HEK293 (cell line): ENCODE data around the gene SNAP47.

Experiments
- BCL11A ChIP-seq: fragments of 450-650 bp; formaldehyde crosslinking; IDR thresholded peaks from 2 replicates; pipeline ENCODE4 v1.5.1; 2016; ENCODE audit warnings: low read depth, missing biosample characterization, missing genetic modification characterization
- GLI4 ChIP-seq: fragments of 450-650 bp; formaldehyde crosslinking; IDR thresholded peaks from 2 replicates; pipeline ENCODE4 v1.5.1; 2016; ENCODE audit warnings: missing biosample characterization, missing genetic modification characterization
- HOXA7 ChIP-seq: sonication (generic); formaldehyde crosslinking; IDR thresholded peaks from 2 replicates; pipeline ENCODE4 v1.8.1; 2022; ENCODE audit warnings: missing genetic modification reagents, borderline replicate concordance
- KLF9 ChIP-seq: fragments of 450-650 bp; formaldehyde crosslinking; IDR thresholded peaks from 2 replicates; pipeline ENCODE4 v1.5.1; 2016; ENCODE audit warnings: missing biosample characterization, missing genetic modification characterization, low read depth
- RBAK ChIP-seq: fragments of 450-650 bp; formaldehyde crosslinking; IDR thresholded peaks from 2 replicates; pipeline ENCODE4 v1.5.1; 2016; ENCODE audit warnings: missing biosample characterization, missing genetic modification characterization
- ZBTB21 ChIP-seq: fragments of 450-650 bp; formaldehyde crosslinking; IDR thresholded peaks from 2 replicates; pipeline ENCODE4 v1.5.1; 2017; ENCODE audit warnings: missing biosample characterization, missing genetic modification characterization
- ZBTB8A ChIP-seq: fragments of 450-650 bp; formaldehyde crosslinking; IDR thresholded peaks from 2 replicates; pipeline ENCODE4 v1.5.1; 2016; ENCODE audit warnings: missing biosample characterization, missing genetic modification characterization
- ZFHX2 ChIP-seq: fragments of 450-650 bp; formaldehyde crosslinking; conservative IDR thresholded peaks from 2 replicates; pipeline ENCODE4 v1.5.1; 2016; ENCODE audit warnings: missing biosample characterization, missing genetic modification characterization
- ZNF2 ChIP-seq: fragments of 450-650 bp; formaldehyde crosslinking; IDR thresholded peaks from 2 replicates; pipeline ENCODE4 v1.5.1; 2016; ENCODE audit warnings: missing biosample characterization, missing genetic modification characterization
- ZNF202 ChIP-seq: fragments of 450-650 bp; formaldehyde crosslinking; IDR thresholded peaks from 2 replicates; pipeline ENCODE4 v1.5.1; 2016; ENCODE audit warnings: missing biosample characterization, missing genetic modification characterization, borderline replicate concordance
- ZNF350 ChIP-seq: fragments of 450-650 bp; formaldehyde crosslinking; IDR thresholded peaks from 2 replicates; pipeline ENCODE4 v1.5.0; 2017; ENCODE audit warnings: missing biosample characterization, mild to moderate bottlenecking, missing genetic modification characterization
- ZNF391 ChIP-seq: fragments of 450-650 bp; formaldehyde crosslinking; IDR thresholded peaks from 2 replicates; pipeline ENCODE4 v1.5.1; 2016; ENCODE audit warnings: low read depth, missing biosample characterization, missing genetic modification characterization, borderline replicate concordance
- ZNF394 ChIP-seq: fragments of 450-650 bp; formaldehyde crosslinking; IDR thresholded peaks from 2 replicates; pipeline ENCODE4 v1.5.1; 2016; ENCODE audit warnings: missing biosample characterization, missing genetic modification characterization, mild to moderate bottlenecking, moderate library complexity, borderline replicate concordance
- ZNF514 ChIP-seq: fragments of 450-650 bp; formaldehyde crosslinking; IDR thresholded peaks from 2 replicates; pipeline ENCODE4 v1.5.1; 2016; ENCODE audit warnings: missing biosample characterization, missing genetic modification characterization
- ZNF558 ChIP-seq: fragments of 450-650 bp; formaldehyde crosslinking; IDR thresholded peaks from 2 replicates; pipeline ENCODE4 v1.5.1; 2016; ENCODE audit warnings: missing biosample characterization, missing genetic modification characterization
- ZNF561 ChIP-seq: fragments of 450-650 bp; IDR thresholded peaks from 2 replicates; pipeline ENCODE4 v1.5.1; 2018; ENCODE audit warnings: missing biosample characterization, missing genetic modification characterization, borderline replicate concordance
- ZNF571 ChIP-seq: fragments of 450-650 bp; formaldehyde crosslinking; IDR thresholded peaks from 2 replicates; pipeline ENCODE4 v1.5.0; 2017; ENCODE audit warnings: missing biosample characterization, missing genetic modification characterization
- ZNF768 ChIP-seq: fragments of 450-650 bp; formaldehyde crosslinking; IDR thresholded peaks from 2 replicates; pipeline ENCODE4 v1.5.1; 2018; ENCODE audit warnings: missing biosample characterization, mild to moderate bottlenecking, missing genetic modification characterization
- ZNF830 ChIP-seq: fragments of 450-650 bp; IDR thresholded peaks from 2 replicates; pipeline ENCODE4 v1.5.0; 2018; ENCODE audit warnings: missing biosample characterization, missing genetic modification characterization, low read depth, mild to moderate bottlenecking, moderate library complexity
- ZSCAN23 ChIP-seq: fragments of 450-650 bp; formaldehyde crosslinking; IDR thresholded peaks from 2 replicates; pipeline ENCODE4 v1.5.1; 2016; ENCODE audit warnings: missing biosample characterization, missing genetic modification characterization
- TF ChIP-seq, protein P1 (sequence below): fragments of 450-650 bp; formaldehyde crosslinking; optimal IDR thresholded peaks from 2 replicates; pipeline ENCODE3; 2016; ENCODE audit warnings: missing biosample characterization, mild to moderate bottlenecking, missing genetic modification characterization
- TF ChIP-seq, protein P2 (sequence below): fragments of 450-650 bp; formaldehyde crosslinking; IDR thresholded peaks from 2 replicates; pipeline ENCODE4 v1.5.0; 2017; ENCODE audit warnings: missing biosample characterization, missing genetic modification characterization, borderline replicate concordance
- TF ChIP-seq, protein P3 (sequence below): fragments of 450-650 bp; formaldehyde crosslinking; IDR thresholded peaks from 2 replicates; pipeline ENCODE4 v1.5.1; 2016; ENCODE audit warnings: missing biosample characterization, missing genetic modification characterization, low read depth
- TF ChIP-seq, protein P4 (sequence below): fragments of 450-650 bp; formaldehyde crosslinking; IDR thresholded peaks from 2 replicates; pipeline ENCODE4 v1.5.1; 2016; ENCODE audit warnings: missing biosample characterization, missing genetic modification characterization
- TF ChIP-seq, protein P5 (sequence below): fragments of 450-650 bp; formaldehyde crosslinking; conservative IDR thresholded peaks from 2 replicates; pipeline ENCODE4 v1.5.1; 2016; ENCODE audit warnings: low read depth, missing biosample characterization, missing genetic modification characterization
- TF ChIP-seq, protein P6 (sequence below): fragments of 450-650 bp; formaldehyde crosslinking; IDR thresholded peaks from 2 replicates; pipeline ENCODE4 v1.5.1; 2016; ENCODE audit warnings: missing biosample characterization, missing genetic modification characterization

Gene SNAP47

DNA sequence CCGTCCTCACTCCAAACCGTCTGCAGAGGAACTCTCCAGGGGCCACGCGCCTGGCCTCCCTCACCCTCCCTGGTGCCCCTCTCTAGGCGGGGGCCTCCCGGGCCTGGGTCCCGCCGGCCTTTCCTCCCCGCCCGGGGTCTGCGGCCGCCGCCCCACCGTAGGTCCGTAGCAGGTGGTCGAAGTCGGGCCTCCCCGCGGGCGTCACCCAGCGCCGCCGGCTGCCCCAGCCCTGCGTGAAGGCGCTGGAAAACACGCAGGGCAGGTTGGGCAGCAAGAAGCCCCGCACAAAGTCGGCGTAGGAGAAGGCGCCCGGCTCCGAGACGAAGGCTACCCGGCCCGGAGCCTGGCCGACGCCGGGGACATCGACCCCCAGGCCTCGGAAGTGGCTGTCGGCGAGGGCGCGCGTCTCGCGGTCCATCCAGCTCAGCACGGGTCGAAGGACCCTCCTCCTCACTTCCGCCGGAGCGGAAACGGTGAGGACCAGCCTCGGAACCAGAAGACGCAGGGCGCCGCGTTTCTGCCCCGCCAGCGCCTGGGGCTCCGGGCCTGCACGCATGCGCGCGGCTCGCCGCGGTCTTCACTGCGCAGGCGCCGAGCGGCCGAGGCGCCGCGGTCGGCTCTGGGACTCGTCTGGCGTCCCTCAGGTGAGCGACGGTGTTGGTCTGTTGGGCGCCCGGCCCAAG, at the start of gene SNAP47, which contains the start of gene JMJD4 (continued):
- TF ChIP-seq, protein P1, sequence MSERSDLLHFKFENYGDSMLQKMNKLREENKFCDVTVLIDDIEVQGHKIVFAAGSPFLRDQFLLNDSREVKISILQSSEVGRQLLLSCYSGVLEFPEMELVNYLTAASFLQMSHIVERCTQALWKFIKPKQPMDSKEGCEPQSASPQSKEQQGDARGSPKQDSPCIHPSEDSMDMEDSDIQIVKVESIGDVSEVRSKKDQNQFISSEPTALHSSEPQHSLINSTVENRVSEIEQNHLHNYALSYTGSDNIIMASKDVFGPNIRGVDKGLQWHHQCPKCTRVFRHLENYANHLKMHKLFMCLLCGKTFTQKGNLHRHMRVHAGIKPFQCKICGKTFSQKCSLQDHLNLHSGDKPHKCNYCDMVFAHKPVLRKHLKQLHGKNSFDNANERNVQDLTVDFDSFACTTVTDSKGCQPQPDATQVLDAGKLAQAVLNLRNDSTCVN: peak; percentile 96
- TF ChIP-seq ZNF768 (tag by site-specific recombination) (no peak), ZNF394 (tag by site-specific recombination) (peak; percentile 59; the same call in 1 of the 2 replicates), ZNF2 (tag by site-specific recombination) (peak; percentile 95), ZNF202 (tag by site-specific recombination) (no peak), ZBTB21 (tag by site-specific recombination) (peak; percentile 65), HOXA7 (CRISPR knock-in tag) (no peak; the same call in 1 of the 2 replicates), ZNF514 (no peak), BCL11A (tag by site-specific recombination) (0 out of 2 replicates have a peak, but pooled peaks have one; percentile 42), GLI4 (tag by site-specific recombination) (peak; percentile 98), ZBTB8A (tag by site-specific recombination) (peak; percentile 84), RBAK (tag by site-specific recombination) (no peak), ZSCAN23 (tag by site-specific recombination) (peak; percentile 79), ZNF391 (tag by site-specific recombination) (no peak), ZNF571 (no peak), ZFHX2 (tag by site-specific recombination) (no peak), KLF9 (no peak; the same call in 1 of the 2 replicates), ZNF558 (no peak), ZNF561 (peak; percentile 99; the same call in 1 of the 2 replicates), ZNF830 (tag by site-specific recombination) (no peak), ZNF350 (tag by site-specific recombination) (no peak)
- TF ChIP-seq, protein P2, sequence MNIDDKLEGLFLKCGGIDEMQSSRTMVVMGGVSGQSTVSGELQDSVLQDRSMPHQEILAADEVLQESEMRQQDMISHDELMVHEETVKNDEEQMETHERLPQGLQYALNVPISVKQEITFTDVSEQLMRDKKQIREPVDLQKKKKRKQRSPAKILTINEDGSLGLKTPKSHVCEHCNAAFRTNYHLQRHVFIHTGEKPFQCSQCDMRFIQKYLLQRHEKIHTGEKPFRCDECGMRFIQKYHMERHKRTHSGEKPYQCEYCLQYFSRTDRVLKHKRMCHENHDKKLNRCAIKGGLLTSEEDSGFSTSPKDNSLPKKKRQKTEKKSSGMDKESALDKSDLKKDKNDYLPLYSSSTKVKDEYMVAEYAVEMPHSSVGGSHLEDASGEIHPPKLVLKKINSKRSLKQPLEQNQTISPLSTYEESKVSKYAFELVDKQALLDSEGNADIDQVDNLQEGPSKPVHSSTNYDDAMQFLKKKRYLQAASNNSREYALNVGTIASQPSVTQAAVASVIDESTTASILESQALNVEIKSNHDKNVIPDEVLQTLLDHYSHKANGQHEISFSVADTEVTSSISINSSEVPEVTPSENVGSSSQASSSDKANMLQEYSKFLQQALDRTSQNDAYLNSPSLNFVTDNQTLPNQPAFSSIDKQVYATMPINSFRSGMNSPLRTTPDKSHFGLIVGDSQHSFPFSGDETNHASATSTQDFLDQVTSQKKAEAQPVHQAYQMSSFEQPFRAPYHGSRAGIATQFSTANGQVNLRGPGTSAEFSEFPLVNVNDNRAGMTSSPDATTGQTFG (tag by site-specific recombination): peak; percentile 76; the same call in 1 of the 2 replicates
- TF ChIP-seq, protein P3, sequence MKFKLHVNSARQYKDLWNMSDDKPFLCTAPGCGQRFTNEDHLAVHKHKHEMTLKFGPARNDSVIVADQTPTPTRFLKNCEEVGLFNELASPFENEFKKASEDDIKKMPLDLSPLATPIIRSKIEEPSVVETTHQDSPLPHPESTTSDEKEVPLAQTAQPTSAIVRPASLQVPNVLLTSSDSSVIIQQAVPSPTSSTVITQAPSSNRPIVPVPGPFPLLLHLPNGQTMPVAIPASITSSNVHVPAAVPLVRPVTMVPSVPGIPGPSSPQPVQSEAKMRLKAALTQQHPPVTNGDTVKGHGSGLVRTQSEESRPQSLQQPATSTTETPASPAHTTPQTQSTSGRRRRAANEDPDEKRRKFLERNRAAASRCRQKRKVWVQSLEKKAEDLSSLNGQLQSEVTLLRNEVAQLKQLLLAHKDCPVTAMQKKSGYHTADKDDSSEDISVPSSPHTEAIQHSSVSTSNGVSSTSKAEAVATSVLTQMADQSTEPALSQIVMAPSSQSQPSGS (tag by site-specific recombination): no peak
- TF ChIP-seq, protein P4, sequence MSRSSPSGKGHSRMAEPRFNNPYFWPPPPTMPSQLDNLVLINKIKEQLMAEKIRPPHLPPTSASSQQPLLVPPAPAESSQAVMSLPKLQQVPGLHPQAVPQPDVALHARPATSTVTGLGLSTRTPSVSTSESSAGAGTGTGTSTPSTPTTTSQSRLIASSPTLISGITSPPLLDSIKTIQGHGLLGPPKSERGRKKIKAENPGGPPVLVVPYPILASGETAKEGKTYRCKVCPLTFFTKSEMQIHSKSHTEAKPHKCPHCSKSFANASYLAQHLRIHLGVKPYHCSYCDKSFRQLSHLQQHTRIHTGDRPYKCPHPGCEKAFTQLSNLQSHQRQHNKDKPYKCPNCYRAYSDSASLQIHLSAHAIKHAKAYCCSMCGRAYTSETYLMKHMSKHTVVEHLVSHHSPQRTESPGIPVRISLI: peak; percentile 55; the same call in 1 of the 2 replicates
- TF ChIP-seq, protein P5, sequence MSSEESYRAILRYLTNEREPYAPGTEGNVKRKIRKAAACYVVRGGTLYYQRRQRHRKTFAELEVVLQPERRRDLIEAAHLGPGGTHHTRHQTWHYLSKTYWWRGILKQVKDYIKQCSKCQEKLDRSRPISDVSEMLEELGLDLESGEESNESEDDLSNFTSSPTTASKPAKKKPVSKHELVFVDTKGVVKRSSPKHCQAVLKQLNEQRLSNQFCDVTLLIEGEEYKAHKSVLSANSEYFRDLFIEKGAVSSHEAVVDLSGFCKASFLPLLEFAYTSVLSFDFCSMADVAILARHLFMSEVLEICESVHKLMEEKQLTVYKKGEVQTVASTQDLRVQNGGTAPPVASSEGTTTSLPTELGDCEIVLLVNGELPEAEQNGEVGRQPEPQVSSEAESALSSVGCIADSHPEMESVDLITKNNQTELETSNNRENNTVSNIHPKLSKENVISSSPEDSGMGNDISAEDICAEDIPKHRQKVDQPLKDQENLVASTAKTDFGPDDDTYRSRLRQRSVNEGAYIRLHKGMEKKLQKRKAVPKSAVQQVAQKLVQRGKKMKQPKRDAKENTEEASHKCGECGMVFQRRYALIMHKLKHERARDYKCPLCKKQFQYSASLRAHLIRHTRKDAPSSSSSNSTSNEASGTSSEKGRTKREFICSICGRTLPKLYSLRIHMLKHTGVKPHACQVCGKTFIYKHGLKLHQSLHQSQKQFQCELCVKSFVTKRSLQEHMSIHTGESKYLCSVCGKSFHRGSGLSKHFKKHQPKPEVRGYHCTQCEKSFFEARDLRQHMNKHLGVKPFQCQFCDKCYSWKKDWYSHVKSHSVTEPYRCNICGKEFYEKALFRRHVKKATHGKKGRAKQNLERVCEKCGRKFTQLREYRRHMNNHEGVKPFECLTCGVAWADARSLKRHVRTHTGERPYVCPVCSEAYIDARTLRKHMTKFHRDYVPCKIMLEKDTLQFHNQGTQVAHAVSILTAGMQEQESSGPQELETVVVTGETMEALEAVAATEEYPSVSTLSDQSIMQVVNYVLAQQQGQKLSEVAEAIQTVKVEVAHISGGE (tag by site-specific recombination): peak; percentile 99
- TF ChIP-seq, protein P6, sequence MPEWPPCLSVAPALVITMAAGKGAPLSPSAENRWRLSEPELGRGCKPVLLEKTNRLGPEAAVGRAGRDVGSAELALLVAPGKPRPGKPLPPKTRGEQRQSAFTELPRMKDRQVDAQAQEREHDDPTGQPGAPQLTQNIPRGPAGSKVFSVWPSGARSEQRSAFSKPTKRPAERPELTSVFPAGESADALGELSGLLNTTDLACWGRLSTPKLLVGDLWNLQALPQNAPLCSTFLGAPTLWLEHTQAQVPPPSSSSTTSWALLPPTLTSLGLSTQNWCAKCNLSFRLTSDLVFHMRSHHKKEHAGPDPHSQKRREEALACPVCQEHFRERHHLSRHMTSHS (tag by site-specific recombination): no peak
